ENCODE results near the gene TAS2R1.

DNA sequence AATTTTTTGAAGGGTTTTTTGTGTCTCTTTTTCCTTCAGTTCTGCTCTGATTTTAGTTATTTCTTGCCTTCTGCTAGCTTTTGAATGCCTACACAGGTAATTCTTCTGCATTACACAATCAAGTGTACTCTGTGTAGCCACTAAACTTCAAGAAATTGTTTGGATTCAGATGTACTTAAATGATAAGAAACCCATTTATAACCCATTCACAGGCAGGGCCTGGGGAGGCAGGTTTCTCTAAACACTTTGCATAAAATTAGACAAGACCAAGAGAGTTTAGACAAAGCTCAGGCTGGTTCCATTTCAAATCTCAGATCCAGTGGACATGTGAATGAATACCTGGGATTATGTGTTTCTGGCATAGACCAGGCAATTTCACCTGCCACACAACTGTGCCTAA lies 43.0 kb downstream of the TAS2R1 start:
- TF ChIP-seq EZH2phosphoT487 (IDR thresholded peaks at IDR 0.05; ENCODE audit: insufficient read depth, low read depth) (no peak), EZH2 (IDR thresholded peaks at IDR 0.05; ENCODE audit: insufficient read depth, poor library complexity, severe bottlenecking) (no peak)

Data from GM23248 (cell line).